H1 (cell line): ENCODE results near the gene GLIPR2. TPM values are rescaled to one million over a fixed set of nuclear protein-coding genes. Genes with fewer than 3 reads are reported as not detected.

Experiments used
- CREB1 ChIP-seq: IDR thresholded peaks from 2 replicates; pipeline ENCODE4 v1.6.1; 2012; ENCODE audit warnings: inconsistent platforms
- GTF2F1 ChIP-seq: IDR thresholded peaks from 2 replicates; pipeline ENCODE4 v1.6.1; 2012; ENCODE audit warnings: low read depth, low read length, improper control_type of control experiment, borderline replicate concordance
- MAFK ChIP-seq: IDR thresholded peaks from 2 replicates; pipeline ENCODE4 v1.6.1; 2012; ENCODE audit warnings: low read depth, mild to moderate bottlenecking, improper control_type of control experiment, low read length
- RAD21 ChIP-seq, 2 experiments: IDR thresholded peaks in 1 of 2; conservative IDR thresholded peaks in 1 of 2; 2 replicates each; pipeline ENCODE4 v1.6.1; 2011; ENCODE audit warnings: low read depth in 2 of 2, low read length in 2 of 2, improper control_type of control experiment in 1 of 2, inconsistent platforms in 1 of 2, mild to moderate bottlenecking in 1 of 2, moderate library complexity in 1 of 2
- SIRT6 ChIP-seq: IDR thresholded peaks from one replicate; pipeline ENCODE4 v1.7.1; 2012; ENCODE audit warnings: low read length, inconsistent platforms
- polyA plus RNA-seq, 7 experiments: library from polyadenylated mRNA; depleted of rRNA in 3 of 7; stranded (reverse) in 5 of 7; unstranded in 2 of 7; fragments of >200 nt in 5 of 7; fragments of 200-250 nt in 2 of 7; gene quantifications; 1 replicate in 5 of 7; 2 replicates in 1 of 7; 4 replicates in 1 of 7; pipeline versions ENCODE4 v1.2.1 to v1.2.3, GENCODE V29; 2011 to 2013; ENCODE audit warnings: missing spikeins in 2 of 7, mixed read lengths in 2 of 7
- total RNA-seq: library from RNA; stranded (reverse); fragmentation: NEBNext Ultra II Directional; extraction: Animal tissue kit (Norgen Biotek cat#: 25700); gene quantifications from 2 replicates; pipeline ENCODE4 v1.2.1, GENCODE V29; 2021

Gene GLIPR2
- total and polyA plus RNA-seq, 2 of the 8 experiments (the other 6 are each of a cell fraction or from before 2014, with no cell fraction given): 7.9 to 12.0 TPM

DNA sequence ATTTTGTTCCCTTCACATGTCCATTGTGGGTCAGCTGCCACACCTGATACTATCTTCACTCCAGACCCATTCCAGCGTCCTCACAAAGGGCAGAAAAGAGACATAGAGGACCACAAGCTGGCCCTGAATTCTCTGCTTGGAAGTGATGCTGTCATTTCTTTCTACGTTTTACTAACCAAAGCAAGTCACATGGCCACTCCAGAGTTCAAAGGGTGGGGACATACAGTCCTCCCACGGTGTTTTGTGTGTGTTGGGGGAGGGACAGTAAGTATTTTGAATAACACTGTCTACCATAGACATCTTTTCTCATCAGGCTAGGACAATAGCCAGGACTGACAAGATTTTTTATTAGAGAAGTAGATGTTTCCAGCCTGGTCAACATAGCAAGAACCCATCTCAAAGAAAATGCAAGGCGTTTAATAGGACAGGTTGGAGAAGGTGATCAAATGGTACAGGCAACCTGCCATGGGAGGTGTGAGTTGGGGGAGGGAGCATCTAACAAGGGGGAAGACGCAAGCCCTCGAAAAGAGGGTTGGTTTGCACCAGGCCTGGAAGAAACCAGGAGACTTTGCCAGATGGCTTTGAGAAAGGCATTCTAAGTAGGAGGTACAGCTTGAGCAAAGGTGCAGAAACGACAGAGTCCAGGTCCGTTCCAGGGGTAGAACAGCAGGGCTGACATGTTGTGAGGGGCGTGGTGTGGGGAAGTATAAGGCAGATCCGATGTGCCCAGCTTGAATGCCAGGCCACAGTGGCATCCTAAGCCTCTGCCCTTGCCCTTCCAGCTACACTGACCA lies 11.3 kb upstream of the GLIPR2 start (continued):
- no peak for TF ChIP-seq RAD21 (IDR thresholded peaks at IDR 0.05 in 1 of 2, conservative IDR thresholded peaks at IDR 0.05 in 1 of 2; ENCODE audit: low read depth in 2 of 2, low read length in 2 of 2)
- no peak for TF ChIP-seq GTF2F1
- TF ChIP-seq SIRT6: no peak
- no peak for TF ChIP-seq MAFK
- TF ChIP-seq CREB1: no peak
